NCI-H187 treated with DMSO at 0.1 percent for 48 hours (cell line): ENCODE measurements around the gene FBXL5.

Experiments
- DNase-seq: peaks from one replicate; lab custom pipeline; 2025; lab: John Stamatoyannopoulos, UW

Gene FBXL5

DNA sequence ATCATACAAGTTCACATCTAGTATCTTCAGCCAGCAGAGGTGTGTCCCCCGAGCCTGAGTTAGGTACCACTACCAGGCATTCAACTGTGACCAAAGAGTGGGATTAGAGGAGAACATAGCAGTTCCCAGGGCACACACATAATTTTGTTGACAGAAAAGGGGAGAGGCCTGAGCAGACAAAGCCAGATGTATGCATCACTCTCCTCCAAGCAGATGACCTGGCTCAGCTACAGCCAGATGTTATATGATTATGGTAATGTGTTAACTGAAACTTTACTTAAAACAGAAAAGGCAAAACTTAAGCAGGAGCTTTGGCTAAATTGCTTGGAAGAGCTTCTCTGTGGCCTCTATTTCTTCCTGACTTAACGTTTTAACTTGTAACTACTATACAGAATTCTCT is 96.6 kb downstream of the FBXL5 start:
- DNase-seq: no peak

DNA sequence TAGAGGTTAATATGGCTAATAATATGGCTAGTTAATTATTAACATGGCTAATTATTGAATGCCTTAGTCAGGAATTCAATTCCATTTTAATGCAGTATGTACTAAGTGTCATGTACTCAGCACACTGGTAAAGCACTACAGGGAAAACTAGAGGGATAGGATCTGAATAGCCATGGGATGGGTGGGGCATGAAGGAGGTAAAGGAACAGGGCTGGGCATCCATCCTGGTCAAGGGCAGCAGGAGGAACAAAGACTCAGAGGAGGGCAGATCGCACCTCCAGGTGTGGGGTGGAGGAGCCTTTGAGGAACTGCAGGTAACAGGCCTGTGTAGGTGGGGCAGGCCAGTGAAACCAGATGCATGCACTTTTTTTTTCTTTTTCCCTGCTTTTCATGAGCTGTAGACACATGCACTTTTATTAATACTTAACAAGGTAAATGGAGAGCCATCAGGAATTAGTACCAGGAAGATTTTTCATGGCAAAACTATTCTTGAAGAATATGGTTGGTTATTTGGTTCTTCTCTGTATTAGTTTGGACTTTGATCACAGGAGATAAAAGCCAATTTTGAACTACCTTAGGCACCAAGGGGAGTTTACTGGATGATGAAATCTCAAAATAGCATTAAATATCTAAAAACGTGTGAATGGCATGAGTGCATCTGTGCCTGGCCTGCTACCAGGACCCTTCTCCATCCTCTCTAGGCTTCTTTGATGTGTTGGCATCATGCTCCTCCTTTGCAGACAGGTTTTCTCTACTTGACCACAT is 97.2 kb downstream of the FBXL5 start:
- no peak for DNase-seq

DNA sequence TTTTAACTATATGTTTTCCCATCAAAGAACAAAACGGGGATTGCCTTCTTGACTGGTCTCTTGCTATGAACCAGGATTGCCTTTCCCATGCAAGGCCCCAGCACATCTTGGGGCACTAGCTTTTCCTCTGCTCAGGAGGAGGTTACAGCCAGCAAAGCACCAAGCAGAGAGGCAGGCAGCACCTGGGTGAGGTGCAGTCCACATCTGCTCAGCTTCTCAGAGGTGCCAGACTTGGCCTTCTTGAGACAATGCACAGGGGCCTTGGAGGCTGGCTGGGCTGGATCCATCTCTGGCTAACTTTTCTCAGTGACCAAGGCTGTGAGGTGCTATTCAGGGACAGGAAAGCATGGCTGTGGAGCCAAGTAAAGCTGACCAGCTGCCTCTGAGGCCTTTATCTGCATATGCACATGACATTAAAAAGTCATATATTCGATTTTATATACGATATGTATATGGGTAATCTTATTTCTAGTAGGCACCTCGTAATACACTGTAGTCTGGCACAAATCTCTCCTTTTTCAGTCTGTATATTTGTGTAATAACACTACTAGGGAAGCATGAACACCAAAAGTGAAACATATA is 98.6 kb downstream of the FBXL5 start:
- no peak for DNase-seq
